Caco-2 (cell line): ENCODE measurements around the gene CD302. TPM values are rescaled to one million over a fixed set of nuclear protein-coding genes. Genes with fewer than 3 reads are reported as not detected.

Experiments
- BruUV-seq: library from RNA; stranded (reverse); fragments of 400-500 nt; replicated peaks from 2 replicates; lab custom pipeline; 2021; lab: Mats Ljungman, UMichigan
- CTCF ChIA-PET: fragments of 300-600 bp; sonication (Branson Sonifier 250); formaldehyde crosslinking; loops from one replicate; lab custom pipeline; 2022; ENCODE audit warnings: antibody characterized with exemption; lab: Charles Lee
- POLR2A ChIA-PET: fragments of 300-600 bp; sonication (Branson Sonifier 250); formaldehyde crosslinking; loops from one replicate; lab custom pipeline; 2022; ENCODE audit warnings: antibody characterized with exemption; lab: Charles Lee
- DNase-seq, 2 experiments: peaks; one replicate each; pipeline versions ENCODE4 v3.0.0 to v3.0.0-alpha.2; 2020 to 2022
- H3K27me3 ChIP-seq: replicated peaks from 2 replicates; pipeline ENCODE4 v1.6.0; 2011; ENCODE audit warnings: low read length; ENCODE audit not compliant: control insufficient read depth, insufficient read depth
- H3K36me3 ChIP-seq: 2 replicates; pipeline ENCODE4 v1.5.1; 2011; ENCODE audit warnings: low read length; ENCODE audit not compliant: control insufficient read depth, insufficient read depth
- H3K4me1 ChIP-seq: fragments of 250-450 bp; sonication (Bioruptor Pico); 2 replicates; pipeline ENCODE4 v1.5.1; 2020; ENCODE audit warnings: mild to moderate bottlenecking
- H3K4me3 ChIP-seq: 2 replicates; pipeline ENCODE4 v1.5.1; 2011; ENCODE audit warnings: low read depth, mild to moderate bottlenecking, control low read depth, low read length
- H3K9me3 ChIP-seq: fragments of 250-450 bp; sonication (Bioruptor Pico); 2 replicates; pipeline ENCODE4 v1.5.1; 2020; ENCODE audit warnings: mild to moderate bottlenecking, moderate library complexity
- H3K27ac Mint-ChIP-seq: one replicate; pipeline ENCODE4 v1.8.0; 2022; ENCODE audit warnings: mixed read lengths; ENCODE audit not compliant: unreplicated experiment
- H3K27me3 Mint-ChIP-seq: one replicate; pipeline ENCODE4 v1.8.0; 2022; ENCODE audit warnings: mixed read lengths; ENCODE audit not compliant: insufficient read depth, unreplicated experiment
- H3K36me3 Mint-ChIP-seq: one replicate; pipeline ENCODE4 v1.8.0; 2022; ENCODE audit warnings: mild to moderate bottlenecking, mixed read lengths; ENCODE audit not compliant: insufficient read depth, unreplicated experiment
- H3K4me1 Mint-ChIP-seq: one replicate; pipeline ENCODE4 v1.8.0; 2022; ENCODE audit warnings: low read depth, mixed read lengths; ENCODE audit not compliant: unreplicated experiment
- H3K4me3 Mint-ChIP-seq: one replicate; pipeline ENCODE4 v1.8.0; 2022; ENCODE audit warnings: mild to moderate bottlenecking, moderate library complexity, mixed read lengths; ENCODE audit not compliant: unreplicated experiment
- H3K9me3 Mint-ChIP-seq: one replicate; pipeline ENCODE4 v1.8.0; 2022; ENCODE audit warnings: mixed read lengths; ENCODE audit not compliant: unreplicated experiment
- intact Hi-C: fragments of 100-400 bp; cut with micrococcal nuclease; formaldehyde crosslinking; loops from one replicate; pipeline ENCODE4 v1.10.0; 2022; ENCODE audit not compliant: unreplicated experiment
- total RNA-seq: library from RNA; stranded (reverse); gene quantifications from 2 replicates; pipeline ENCODE4 v1.2.3, GENCODE V29; 2022
- TF ChIP-seq, protein P1 (sequence below), 2 experiments: fragments of 200-600 bp in 1 of 2; IDR thresholded peaks; 1 replicate in 1 of 2; 2 replicates in 1 of 2; pipeline versions ENCODE4 v1.5.1 to v1.8.0; 2011 to 2022; ENCODE audit warnings: antibody characterized with exemption in 1 of 2, control low read depth in 1 of 2, inconsistent platforms in 1 of 2, low read depth in 1 of 2, low read length in 1 of 2, mild to moderate bottlenecking in 1 of 2, moderate library complexity in 1 of 2; ENCODE audit not compliant: insufficient read depth in 1 of 2, severe bottlenecking in 1 of 2, unreplicated experiment in 1 of 2

The CD302 gene
- total RNA-seq, 1 experiment from 2014 or later = 7.5 TPM

DNA sequence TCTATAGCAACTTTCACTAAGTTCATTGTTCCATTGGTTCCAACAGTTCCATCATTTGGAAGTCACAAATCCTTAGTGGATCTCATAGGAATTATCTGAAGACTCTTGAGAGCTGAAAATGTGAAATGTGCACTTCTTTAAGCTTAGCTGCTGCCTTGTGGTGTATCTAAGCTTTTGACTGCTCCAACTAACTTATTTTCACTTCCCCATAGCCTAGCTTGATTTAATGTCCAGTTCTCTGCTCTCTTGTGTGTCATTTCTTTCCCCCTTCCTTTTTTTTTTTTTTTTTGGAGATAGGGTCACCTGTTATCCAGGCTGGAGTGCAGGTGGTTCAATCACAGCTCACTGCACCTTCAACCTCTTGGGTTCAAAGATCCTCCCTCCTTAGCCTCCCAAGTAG is 34.9 kb upstream of the CD302 start:
- no peaks in the 10 kb centered on the region for H3K27me3 Mint-ChIP-seq

GRCh38 chr2:159832026-159832425 is 34.0 kb upstream of the CD302 start:
- no peaks in the 10 kb centered on the region for H3K27me3 Mint-ChIP-seq
- POLR2A ChIA-PET = no interaction called here

More for the DNA sequence above, 34.9 kb upstream of the CD302 start:
- Mint-ChIP-seq H3K36me3 (no peaks in the 10 kb centered on the region), H3K4me3 (no peak overlapping the region), H3K9me3 (no peaks in the 10 kb centered on the region), H3K4me1 (no peaks in the 10 kb centered on the region), H3K27ac (no peak overlapping the region)
- no peaks in the 10 kb centered on the region for H3K9me3 ChIP-seq
- DNase-seq = no peak
- no peak overlapping the region for H3K4me3 ChIP-seq
- no peaks in the 10 kb centered on the region for H3K4me1 ChIP-seq
- BruUV-seq = no TSS peak
- H3K27me3 ChIP-seq = no peaks in the 10 kb centered on the region
- H3K36me3 ChIP-seq = no peaks in the 10 kb centered on the region
- CTCF ChIA-PET = interaction anchor here (0.6 kb wide), 2 partner anchors 47 to 550 kb away, joined by 3 read pairs; no protein-coding TSS in a partner anchor
- POLR2A ChIA-PET = no interaction called here
- intact Hi-C loops = no loop called here
- TF ChIP-seq, protein P1, sequence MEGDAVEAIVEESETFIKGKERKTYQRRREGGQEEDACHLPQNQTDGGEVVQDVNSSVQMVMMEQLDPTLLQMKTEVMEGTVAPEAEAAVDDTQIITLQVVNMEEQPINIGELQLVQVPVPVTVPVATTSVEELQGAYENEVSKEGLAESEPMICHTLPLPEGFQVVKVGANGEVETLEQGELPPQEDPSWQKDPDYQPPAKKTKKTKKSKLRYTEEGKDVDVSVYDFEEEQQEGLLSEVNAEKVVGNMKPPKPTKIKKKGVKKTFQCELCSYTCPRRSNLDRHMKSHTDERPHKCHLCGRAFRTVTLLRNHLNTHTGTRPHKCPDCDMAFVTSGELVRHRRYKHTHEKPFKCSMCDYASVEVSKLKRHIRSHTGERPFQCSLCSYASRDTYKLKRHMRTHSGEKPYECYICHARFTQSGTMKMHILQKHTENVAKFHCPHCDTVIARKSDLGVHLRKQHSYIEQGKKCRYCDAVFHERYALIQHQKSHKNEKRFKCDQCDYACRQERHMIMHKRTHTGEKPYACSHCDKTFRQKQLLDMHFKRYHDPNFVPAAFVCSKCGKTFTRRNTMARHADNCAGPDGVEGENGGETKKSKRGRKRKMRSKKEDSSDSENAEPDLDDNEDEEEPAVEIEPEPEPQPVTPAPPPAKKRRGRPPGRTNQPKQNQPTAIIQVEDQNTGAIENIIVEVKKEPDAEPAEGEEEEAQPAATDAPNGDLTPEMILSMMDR (IDR thresholded peaks at IDR 0.05; ENCODE audit: insufficient read depth in 1 of 2, low read depth in 1 of 2, low read length in 1 of 2, severe bottlenecking in 1 of 2, unreplicated experiment in 1 of 2) = no peak

DNA sequence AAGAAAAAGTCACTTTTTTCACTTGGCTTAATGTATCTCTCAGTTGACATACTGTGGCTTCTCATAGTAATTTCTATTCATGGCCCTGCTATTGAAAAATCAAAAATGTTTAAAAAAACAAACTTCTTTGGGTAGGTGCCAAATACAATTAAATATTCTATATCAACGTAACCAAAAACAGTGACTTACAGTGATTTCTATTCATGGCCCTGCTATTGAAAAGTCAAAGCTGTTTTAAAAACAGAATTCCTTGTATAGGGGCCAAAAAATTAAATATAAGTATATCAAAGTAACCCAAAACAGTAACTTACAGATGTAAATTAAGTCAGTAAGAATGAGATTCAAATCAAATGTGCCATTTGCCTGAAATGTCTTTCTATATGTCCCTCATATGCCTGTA is 31.4 kb upstream of the CD302 start:
- Mint-ChIP-seq H3K36me3 (no peaks in the 10 kb centered on the region), H3K27ac (no peak overlapping the region), H3K9me3 (no peaks in the 10 kb centered on the region), H3K4me1 (no peaks in the 10 kb centered on the region), H3K27me3 (no peaks in the 10 kb centered on the region), H3K4me3 (no peak overlapping the region)
- ChIA-PET CTCF (no interaction called here), POLR2A (no interaction called here)
- Histone ChIP-seq H3K9me3 (0 out of 2 replicates have a peak, but pooled peaks cover 3% of the 10 kb centered on the region), H3K4me1 (no peaks in the 10 kb centered on the region), H3K27me3 (no peaks in the 10 kb centered on the region), H3K4me3 (no peak overlapping the region), H3K36me3 (no peaks in the 10 kb centered on the region)
- BruUV-seq = no TSS peak
- intact Hi-C loops = no loop called here
- DNase-seq = no peak
- TF ChIP-seq, protein P1 (IDR thresholded peaks at IDR 0.05; ENCODE audit: insufficient read depth in 1 of 2, low read depth in 1 of 2, low read length in 1 of 2, severe bottlenecking in 1 of 2, unreplicated experiment in 1 of 2) = no peak

More at GRCh38 chr2:159832026-159832425, 34.0 kb upstream of the CD302 start:
- H3K4me3 Mint-ChIP-seq = no peak overlapping the region
- H3K4me3 ChIP-seq = no peak overlapping the region
- H3K9me3 Mint-ChIP-seq = no peaks in the 10 kb centered on the region
- no peaks in the 10 kb centered on the region for H3K27me3 ChIP-seq
- H3K9me3 ChIP-seq = 0 out of 2 replicates have a peak, but pooled peaks cover 3% of the 10 kb centered on the region
- DNase-seq = no peak
- H3K36me3 ChIP-seq = no peaks in the 10 kb centered on the region
- no peaks in the 10 kb centered on the region for H3K36me3 Mint-ChIP-seq
- no TSS peak for BruUV-seq
- no peaks in the 10 kb centered on the region for H3K4me1 ChIP-seq
- intact Hi-C loops = no loop called here
- CTCF ChIA-PET = no interaction called here
- TF ChIP-seq, protein P1 (IDR thresholded peaks at IDR 0.05; ENCODE audit: insufficient read depth in 1 of 2, low read depth in 1 of 2, low read length in 1 of 2, severe bottlenecking in 1 of 2, unreplicated experiment in 1 of 2) = no peak
- no peaks in the 10 kb centered on the region for H3K4me1 Mint-ChIP-seq
- no peak overlapping the region for H3K27ac Mint-ChIP-seq
